ENCODE data around the gene RUSF1. TPM values are rescaled to one million over a fixed set of nuclear protein-coding genes. Genes with fewer than 3 reads are reported as not detected.

Gene RUSF1
- total and polyA plus RNA-seq, 10 of the 15 experiments (the other 5 are each of a cell fraction or from before 2014, with no cell fraction given) = 0.20 to 46.3 (median 29.7) TPM

DNA sequence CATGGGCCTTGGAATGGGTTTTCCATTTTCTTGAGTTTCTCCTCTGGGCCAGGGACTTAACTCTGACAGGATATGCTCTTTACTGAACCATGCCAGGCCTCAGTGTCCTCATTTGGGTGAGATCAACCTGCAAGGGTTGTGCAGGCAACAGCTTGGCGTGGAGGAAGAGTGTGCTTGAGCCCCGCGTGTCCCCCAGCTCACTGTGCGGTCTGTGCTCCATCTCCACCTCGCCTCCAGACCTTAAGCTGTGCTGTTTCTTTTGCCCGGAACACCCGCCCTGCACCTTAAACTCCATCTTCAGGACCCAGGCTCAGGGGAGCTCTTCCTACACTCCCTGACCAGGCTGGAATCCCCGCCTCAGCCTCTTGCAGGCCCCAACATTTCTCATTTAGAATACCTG, 9.7 kb downstream of the RUSF1 start:
- H3K4me3 ChIP-seq = no peak overlapping the region
- no peak overlapping the region for H2AFZ ChIP-seq (ENCODE audit: control insufficient read depth, low read depth, low read length)
- no peak overlapping the region for H3K9ac ChIP-seq (ENCODE audit: control insufficient read depth, insufficient read depth, low read length)
- in situ Hi-C loops (cut with MboI) = no loop called here
- no peaks in the 10 kb centered on the region for H3K79me2 ChIP-seq (ENCODE audit: control insufficient read depth, insufficient read depth, low read length)
- intact Hi-C loops (cut with micrococcal nuclease; ENCODE audit: unreplicated experiment) = no loop called here
- TF ChIP-seq CBFB (IDR thresholded peaks at IDR 0.05; ENCODE audit: low read depth) (no peak), BCL11A (IDR thresholded peaks at IDR 0.05; ENCODE audit: low read depth, low read length) (no peak), EP300 (IDR thresholded peaks at IDR 0.05; ENCODE audit: borderline replicate concordance in 1 of 2, control insufficient read depth in 1 of 2, low read depth in 2 of 2, low read length in 2 of 2) (no peak), MYC (IDR thresholded peaks at IDR 0.05; ENCODE audit: insufficient read depth, insufficient read length, insufficient replicate concordance, low read length, severe bottlenecking) (no peak), CREM (IDR thresholded peaks at IDR 0.05; ENCODE audit: low read depth) (no peak), SRF (IDR thresholded peaks at IDR 0.05; ENCODE audit: low read depth in 2 of 2, low read length in 2 of 2) (no peak), HDAC2 (IDR thresholded peaks at IDR 0.05) (no peak), SUZ12 (IDR thresholded peaks at IDR 0.05; ENCODE audit: unreplicated experiment) (no peak), JUNB (IDR thresholded peaks at IDR 0.05) (no peak), NR2C2 (IDR thresholded peaks at IDR 0.05; ENCODE audit: borderline replicate concordance, control insufficient read depth, insufficient read length, low read depth) (no peak), MEF2A (IDR thresholded peaks at IDR 0.05; ENCODE audit: insufficient read depth, low read depth, low read length) (no peak)
- TF ChIP-seq, protein P1, sequence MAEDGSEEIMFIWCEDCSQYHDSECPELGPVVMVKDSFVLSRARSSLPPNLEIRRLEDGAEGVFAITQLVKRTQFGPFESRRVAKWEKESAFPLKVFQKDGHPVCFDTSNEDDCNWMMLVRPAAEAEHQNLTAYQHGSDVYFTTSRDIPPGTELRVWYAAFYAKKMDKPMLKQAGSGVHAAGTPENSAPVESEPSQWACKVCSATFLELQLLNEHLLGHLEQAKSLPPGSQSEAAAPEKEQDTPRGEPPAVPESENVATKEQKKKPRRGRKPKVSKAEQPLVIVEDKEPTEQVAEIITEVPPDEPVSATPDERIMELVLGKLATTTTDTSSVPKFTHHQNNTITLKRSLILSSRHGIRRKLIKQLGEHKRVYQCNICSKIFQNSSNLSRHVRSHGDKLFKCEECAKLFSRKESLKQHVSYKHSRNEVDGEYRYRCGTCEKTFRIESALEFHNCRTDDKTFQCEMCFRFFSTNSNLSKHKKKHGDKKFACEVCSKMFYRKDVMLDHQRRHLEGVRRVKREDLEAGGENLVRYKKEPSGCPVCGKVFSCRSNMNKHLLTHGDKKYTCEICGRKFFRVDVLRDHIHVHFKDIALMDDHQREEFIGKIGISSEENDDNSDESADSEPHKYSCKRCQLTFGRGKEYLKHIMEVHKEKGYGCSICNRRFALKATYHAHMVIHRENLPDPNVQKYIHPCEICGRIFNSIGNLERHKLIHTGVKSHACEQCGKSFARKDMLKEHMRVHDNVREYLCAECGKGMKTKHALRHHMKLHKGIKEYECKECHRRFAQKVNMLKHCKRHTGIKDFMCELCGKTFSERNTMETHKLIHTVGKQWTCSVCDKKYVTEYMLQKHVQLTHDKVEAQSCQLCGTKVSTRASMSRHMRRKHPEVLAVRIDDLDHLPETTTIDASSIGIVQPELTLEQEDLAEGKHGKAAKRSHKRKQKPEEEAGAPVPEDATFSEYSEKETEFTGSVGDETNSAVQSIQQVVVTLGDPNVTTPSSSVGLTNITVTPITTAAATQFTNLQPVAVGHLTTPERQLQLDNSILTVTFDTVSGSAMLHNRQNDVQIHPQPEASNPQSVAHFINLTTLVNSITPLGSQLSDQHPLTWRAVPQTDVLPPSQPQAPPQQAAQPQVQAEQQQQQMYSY (CRISPR knock-in tag; IDR thresholded peaks at IDR 0.05) = no peak
- TF ChIP-seq, protein P2, sequence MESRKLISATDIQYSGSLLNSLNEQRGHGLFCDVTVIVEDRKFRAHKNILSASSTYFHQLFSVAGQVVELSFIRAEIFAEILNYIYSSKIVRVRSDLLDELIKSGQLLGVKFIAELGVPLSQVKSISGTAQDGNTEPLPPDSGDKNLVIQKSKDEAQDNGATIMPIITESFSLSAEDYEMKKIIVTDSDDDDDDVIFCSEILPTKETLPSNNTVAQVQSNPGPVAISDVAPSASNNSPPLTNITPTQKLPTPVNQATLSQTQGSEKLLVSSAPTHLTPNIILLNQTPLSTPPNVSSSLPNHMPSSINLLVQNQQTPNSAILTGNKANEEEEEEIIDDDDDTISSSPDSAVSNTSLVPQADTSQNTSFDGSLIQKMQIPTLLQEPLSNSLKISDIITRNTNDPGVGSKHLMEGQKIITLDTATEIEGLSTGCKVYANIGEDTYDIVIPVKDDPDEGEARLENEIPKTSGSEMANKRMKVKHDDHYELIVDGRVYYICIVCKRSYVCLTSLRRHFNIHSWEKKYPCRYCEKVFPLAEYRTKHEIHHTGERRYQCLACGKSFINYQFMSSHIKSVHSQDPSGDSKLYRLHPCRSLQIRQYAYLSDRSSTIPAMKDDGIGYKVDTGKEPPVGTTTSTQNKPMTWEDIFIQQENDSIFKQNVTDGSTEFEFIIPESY (IDR thresholded peaks at IDR 0.05) = no peak
- TF ChIP-seq, protein P3, sequence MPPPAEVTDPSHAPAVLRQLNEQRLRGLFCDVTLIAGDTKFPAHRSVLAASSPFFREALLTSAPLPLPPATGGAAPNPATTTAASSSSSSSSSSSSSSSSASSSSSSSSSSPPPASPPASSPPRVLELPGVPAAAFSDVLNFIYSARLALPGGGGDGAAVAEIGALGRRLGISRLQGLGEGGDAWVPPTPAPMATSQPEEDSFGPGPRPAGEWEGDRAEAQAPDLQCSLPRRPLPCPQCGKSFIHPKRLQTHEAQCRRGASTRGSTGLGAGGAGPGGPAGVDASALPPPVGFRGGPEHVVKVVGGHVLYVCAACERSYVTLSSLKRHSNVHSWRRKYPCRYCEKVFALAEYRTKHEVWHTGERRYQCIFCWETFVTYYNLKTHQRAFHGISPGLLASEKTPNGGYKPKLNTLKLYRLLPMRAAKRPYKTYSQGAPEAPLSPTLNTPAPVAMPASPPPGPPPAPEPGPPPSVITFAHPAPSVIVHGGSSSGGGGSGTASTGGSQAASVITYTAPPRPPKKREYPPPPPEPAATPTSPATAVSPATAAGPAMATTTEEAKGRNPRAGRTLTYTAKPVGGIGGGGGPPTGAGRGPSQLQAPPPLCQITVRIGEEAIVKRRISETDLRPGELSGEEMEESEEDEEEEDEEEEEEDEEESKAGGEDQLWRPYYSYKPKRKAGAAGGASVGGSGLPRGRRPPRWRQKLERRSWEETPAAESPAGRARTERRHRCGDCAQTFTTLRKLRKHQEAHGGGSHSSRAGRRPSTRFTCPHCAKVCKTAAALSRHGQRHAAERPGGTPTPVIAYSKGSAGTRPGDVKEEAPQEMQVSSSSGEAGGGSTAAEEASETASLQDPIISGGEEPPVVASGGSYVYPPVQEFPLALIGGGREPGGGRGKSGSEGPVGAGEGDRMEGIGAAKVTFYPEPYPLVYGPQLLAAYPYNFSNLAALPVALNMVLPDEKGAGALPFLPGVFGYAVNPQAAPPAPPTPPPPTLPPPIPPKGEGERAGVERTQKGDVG (CRISPR knock-in tag; IDR thresholded peaks at IDR 0.05) = no peak
- RAD21 ChIA-PET (ENCODE audit: unreplicated experiment) = no interaction called here
- H4K20me1 ChIP-seq (ENCODE audit: control insufficient read depth, insufficient read depth) = no peaks in the 10 kb centered on the region
- no TSS peak for BruUV-seq (replicated peaks)
- no peaks in the 10 kb centered on the region; a peak in 2 of 4 replicates for H3K36me3 ChIP-seq (ENCODE audit: control insufficient read depth in 2 of 2, insufficient read depth in 2 of 2, low read length in 1 of 2)
- FAIRE-seq = no peak
- H3K27me3 ChIP-seq (replicated peaks in 1 of 2; ENCODE audit: control insufficient read depth in 2 of 2, insufficient read depth in 2 of 2, low read length in 1 of 2) = no peaks in the 10 kb centered on the region
- no peak overlapping the region for H3K4me2 ChIP-seq (ENCODE audit: control insufficient read depth, insufficient read depth)
- ATAC-seq = no peak
- no peaks in the 10 kb centered on the region for H3K4me1 ChIP-seq (ENCODE audit: control insufficient read depth, insufficient read depth, low read length)
- H3K9me3 ChIP-seq (replicated peaks; ENCODE audit: control insufficient read depth, insufficient read depth, low read length) = no peaks in the 10 kb centered on the region
- CTCF ChIA-PET = interaction anchor here (1.5 kb wide), 1 partner anchor 38 kb away, joined by 8 read pairs; no protein-coding TSS in a partner anchor
- no peak for DNase-seq (ENCODE audit: low read depth, low spot score)
- H3K27ac ChIP-seq (ENCODE audit: control insufficient read depth, insufficient read depth) = no peak overlapping the region
- 100% methylated on average over 6 of the region's 8 CpGs for WGBS (ENCODE audit: insufficient coverage, insufficient replicate concordance, low lambda C conversion rate, missing lambda C conversion rate)
- POLR2A ChIA-PET = no interaction called here
- SMC1A ChIA-PET (ENCODE audit: uncharacterized antibody, unreplicated experiment) = interaction anchor here (1.0 to 1.6 kb wide), 2 partner anchors 9 to 38 kb away, joined by 3 to 4 read pairs; no protein-coding TSS in a partner anchor

Data from GM12878 (cell line).